ENCODE results near the gene HMG20B.

Gene HMG20B

DNA sequence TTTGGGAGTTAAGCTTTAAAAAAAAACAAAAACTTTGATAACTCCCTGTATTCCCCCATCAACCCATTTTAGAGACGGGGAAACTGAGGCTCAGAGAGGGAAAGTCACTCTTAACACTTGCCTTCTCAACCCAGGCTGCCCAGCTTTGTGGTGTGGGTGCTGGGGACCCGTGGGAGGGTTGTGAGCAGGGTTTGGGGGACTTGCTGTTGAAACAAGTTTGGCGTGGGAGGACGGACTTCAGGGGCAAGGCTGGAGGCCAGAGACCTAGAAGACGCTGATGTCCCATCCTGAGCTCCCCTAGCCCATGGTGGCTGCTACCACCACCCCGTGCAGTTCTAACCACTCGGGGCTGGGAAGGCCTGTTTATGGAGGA, 54.6 kb downstream of the HMG20B start:
- TF ChIP-seq, protein P1, sequence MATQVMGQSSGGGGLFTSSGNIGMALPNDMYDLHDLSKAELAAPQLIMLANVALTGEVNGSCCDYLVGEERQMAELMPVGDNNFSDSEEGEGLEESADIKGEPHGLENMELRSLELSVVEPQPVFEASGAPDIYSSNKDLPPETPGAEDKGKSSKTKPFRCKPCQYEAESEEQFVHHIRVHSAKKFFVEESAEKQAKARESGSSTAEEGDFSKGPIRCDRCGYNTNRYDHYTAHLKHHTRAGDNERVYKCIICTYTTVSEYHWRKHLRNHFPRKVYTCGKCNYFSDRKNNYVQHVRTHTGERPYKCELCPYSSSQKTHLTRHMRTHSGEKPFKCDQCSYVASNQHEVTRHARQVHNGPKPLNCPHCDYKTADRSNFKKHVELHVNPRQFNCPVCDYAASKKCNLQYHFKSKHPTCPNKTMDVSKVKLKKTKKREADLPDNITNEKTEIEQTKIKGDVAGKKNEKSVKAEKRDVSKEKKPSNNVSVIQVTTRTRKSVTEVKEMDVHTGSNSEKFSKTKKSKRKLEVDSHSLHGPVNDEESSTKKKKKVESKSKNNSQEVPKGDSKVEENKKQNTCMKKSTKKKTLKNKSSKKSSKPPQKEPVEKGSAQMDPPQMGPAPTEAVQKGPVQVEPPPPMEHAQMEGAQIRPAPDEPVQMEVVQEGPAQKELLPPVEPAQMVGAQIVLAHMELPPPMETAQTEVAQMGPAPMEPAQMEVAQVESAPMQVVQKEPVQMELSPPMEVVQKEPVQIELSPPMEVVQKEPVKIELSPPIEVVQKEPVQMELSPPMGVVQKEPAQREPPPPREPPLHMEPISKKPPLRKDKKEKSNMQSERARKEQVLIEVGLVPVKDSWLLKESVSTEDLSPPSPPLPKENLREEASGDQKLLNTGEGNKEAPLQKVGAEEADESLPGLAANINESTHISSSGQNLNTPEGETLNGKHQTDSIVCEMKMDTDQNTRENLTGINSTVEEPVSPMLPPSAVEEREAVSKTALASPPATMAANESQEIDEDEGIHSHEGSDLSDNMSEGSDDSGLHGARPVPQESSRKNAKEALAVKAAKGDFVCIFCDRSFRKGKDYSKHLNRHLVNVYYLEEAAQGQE (IDR thresholded peaks at IDR 0.05; ENCODE audit: insufficient replicate concordance, low read depth), result no peak
- TF ChIP-seq, protein P2, sequence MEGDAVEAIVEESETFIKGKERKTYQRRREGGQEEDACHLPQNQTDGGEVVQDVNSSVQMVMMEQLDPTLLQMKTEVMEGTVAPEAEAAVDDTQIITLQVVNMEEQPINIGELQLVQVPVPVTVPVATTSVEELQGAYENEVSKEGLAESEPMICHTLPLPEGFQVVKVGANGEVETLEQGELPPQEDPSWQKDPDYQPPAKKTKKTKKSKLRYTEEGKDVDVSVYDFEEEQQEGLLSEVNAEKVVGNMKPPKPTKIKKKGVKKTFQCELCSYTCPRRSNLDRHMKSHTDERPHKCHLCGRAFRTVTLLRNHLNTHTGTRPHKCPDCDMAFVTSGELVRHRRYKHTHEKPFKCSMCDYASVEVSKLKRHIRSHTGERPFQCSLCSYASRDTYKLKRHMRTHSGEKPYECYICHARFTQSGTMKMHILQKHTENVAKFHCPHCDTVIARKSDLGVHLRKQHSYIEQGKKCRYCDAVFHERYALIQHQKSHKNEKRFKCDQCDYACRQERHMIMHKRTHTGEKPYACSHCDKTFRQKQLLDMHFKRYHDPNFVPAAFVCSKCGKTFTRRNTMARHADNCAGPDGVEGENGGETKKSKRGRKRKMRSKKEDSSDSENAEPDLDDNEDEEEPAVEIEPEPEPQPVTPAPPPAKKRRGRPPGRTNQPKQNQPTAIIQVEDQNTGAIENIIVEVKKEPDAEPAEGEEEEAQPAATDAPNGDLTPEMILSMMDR (IDR thresholded peaks at IDR 0.05; ENCODE audit: insufficient read depth, low read length), result no peak
- TF ChIP-seq GABPA (IDR thresholded peaks at IDR 0.05; ENCODE audit: low read depth), result no peak
- no peak for TF ChIP-seq SPI1 (IDR thresholded peaks at IDR 0.05; ENCODE audit: borderline replicate concordance, low read depth)
- Histone ChIP-seq H3K27ac (replicated peaks) (no peak overlapping the region), H3K27me3 (ENCODE audit: insufficient read depth, poor library complexity, severe bottlenecking) (no peaks in the 10 kb centered on the region), H3K4me3 (replicated peaks; ENCODE audit: insufficient read depth, low read length) (no peak overlapping the region)
- DNase-seq (ENCODE audit: low read depth in 1 of 2, low spot score in 1 of 2), result no peak

Data from HL-60 (cell line).